ENCODE results near the gene PARD3B. TPM values are rescaled to one million over a fixed set of nuclear protein-coding genes. Genes with fewer than 3 reads are reported as not detected.

The PARD3B gene
- total and polyA plus RNA-seq, 2 of the 4 experiments (the other 2 are of a cell fraction): 3.3 to 15.6 TPM

DNA sequence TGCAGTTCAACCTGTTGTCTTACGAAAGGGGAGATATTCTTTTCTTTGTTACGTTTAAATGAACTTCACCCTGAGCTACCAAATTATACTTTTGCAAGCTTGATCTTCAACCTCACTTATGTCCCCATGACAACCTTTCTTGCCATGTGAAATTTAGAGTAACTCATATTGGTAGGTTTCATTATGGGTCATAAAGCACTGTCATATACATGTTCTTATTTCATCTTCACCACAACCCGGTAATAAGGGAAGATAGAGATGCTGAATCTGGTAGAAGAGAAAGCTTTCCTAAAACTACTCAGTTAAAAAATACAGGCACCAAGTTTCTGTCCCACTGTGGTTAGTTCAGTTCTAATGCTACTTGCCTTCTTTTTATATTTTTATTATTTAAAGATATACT, 928.5 kb downstream of the PARD3B start:
- CTCF ChIA-PET: interaction anchor here (1.3 to 1.4 kb wide), 2 partner anchors 10 to 203 kb away, joined by 3 read pairs; no protein-coding TSS in a partner anchor
- dilution Hi-C loops (cut with HindIII; ENCODE audit: low sequenced_read_pairs, unreplicated experiment): no loop called here
- in situ Hi-C loops (cut with MboI; ENCODE audit: low sequenced_read_pairs): no loop called here
- no peaks in the 10 kb centered on the region for H3K36me3 ChIP-seq (ENCODE audit: control insufficient read depth, insufficient read depth, low read length)
- H2BK15ac ChIP-seq (ENCODE audit: low read depth, low read length): no peak overlapping the region
- no peak overlapping the region for H4K5ac ChIP-seq (ENCODE audit: low read depth, low read length)
- DNase-seq (no peak), ATAC-seq (ENCODE audit: low read depth) (no peak)
- no peak overlapping the region for H4K8ac ChIP-seq (ENCODE audit: low read depth in 2 of 2, low read length in 2 of 2)
- no peak overlapping the region for H4K91ac ChIP-seq (ENCODE audit: insufficient read depth, low read depth, low read length)
- H3K27ac ChIP-seq (ENCODE audit: insufficient read depth, low read length): no peak overlapping the region
- H3K18ac ChIP-seq (ENCODE audit: low read depth, low read length): no peak overlapping the region
- 0 out of 4 replicates have a peak, but pooled peaks cover 0 to 4% of the 10 kb centered on the region in 2 experiments for H3K79me1 ChIP-seq (ENCODE audit: low read depth in 1 of 2, low read length in 2 of 2)
- H3K14ac ChIP-seq (replicated peaks; ENCODE audit: low read depth, low read length): no peak overlapping the region
- TF ChIP-seq, protein P1, sequence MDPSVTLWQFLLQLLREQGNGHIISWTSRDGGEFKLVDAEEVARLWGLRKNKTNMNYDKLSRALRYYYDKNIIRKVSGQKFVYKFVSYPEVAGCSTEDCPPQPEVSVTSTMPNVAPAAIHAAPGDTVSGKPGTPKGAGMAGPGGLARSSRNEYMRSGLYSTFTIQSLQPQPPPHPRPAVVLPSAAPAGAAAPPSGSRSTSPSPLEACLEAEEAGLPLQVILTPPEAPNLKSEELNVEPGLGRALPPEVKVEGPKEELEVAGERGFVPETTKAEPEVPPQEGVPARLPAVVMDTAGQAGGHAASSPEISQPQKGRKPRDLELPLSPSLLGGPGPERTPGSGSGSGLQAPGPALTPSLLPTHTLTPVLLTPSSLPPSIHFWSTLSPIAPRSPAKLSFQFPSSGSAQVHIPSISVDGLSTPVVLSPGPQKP (IDR thresholded peaks at IDR 0.05; ENCODE audit: borderline replicate concordance, low read depth, low read length): no peak
- no peak for TF ChIP-seq FOS (IDR thresholded peaks at IDR 0.05; ENCODE audit: low read depth, low read length)
- TF ChIP-seq POLR2A (IDR thresholded peaks at IDR 0.05; ENCODE audit: low read depth, low read length): no peak
- TF ChIP-seq NFE2L2 (IDR thresholded peaks at IDR 0.05; ENCODE audit: low read depth, low read length): no peak
- no peak for TF ChIP-seq RCOR1 (IDR thresholded peaks at IDR 0.05; ENCODE audit: insufficient replicate concordance, low read length)
- TF ChIP-seq, protein P2, sequence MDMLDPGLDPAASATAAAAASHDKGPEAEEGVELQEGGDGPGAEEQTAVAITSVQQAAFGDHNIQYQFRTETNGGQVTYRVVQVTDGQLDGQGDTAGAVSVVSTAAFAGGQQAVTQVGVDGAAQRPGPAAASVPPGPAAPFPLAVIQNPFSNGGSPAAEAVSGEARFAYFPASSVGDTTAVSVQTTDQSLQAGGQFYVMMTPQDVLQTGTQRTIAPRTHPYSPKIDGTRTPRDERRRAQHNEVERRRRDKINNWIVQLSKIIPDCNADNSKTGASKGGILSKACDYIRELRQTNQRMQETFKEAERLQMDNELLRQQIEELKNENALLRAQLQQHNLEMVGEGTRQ (IDR thresholded peaks at IDR 0.05; ENCODE audit: low read depth, low read length): no peak
- TF ChIP-seq CHD1 (IDR thresholded peaks at IDR 0.05; ENCODE audit: low read depth, low read length): no peak
- TF ChIP-seq RAD21 (IDR thresholded peaks at IDR 0.05; ENCODE audit: low read length): no peak
- no peak for TF ChIP-seq CEBPB (IDR thresholded peaks at IDR 0.05; ENCODE audit: low read depth, low read length)
- TF ChIP-seq RFX5 (IDR thresholded peaks at IDR 0.05; ENCODE audit: low read depth, low read length): no peak
- H2AFZ ChIP-seq (replicated peaks; ENCODE audit: low read length, poor library complexity): no peak overlapping the region
- BruUV-seq (replicated peaks): no TSS peak
- H3K23ac ChIP-seq (ENCODE audit: low read depth, low read length): no peak overlapping the region
- H3K9me3 ChIP-seq (ENCODE audit: control insufficient read depth, insufficient read depth, low read length): no peaks in the 10 kb centered on the region
- H4K20me1 ChIP-seq (ENCODE audit: insufficient read depth, low read length): no peaks in the 10 kb centered on the region
- no peak overlapping the region for H3K4me2 ChIP-seq (ENCODE audit: low read depth, low read length)
- H3K4me3 ChIP-seq (ENCODE audit: insufficient read depth, low read depth, low read length): no peak overlapping the region
- H3K4me1 ChIP-seq (ENCODE audit: control insufficient read depth, insufficient read depth, low read length): peaks cover 4% of the 10 kb centered on the region
- H2AK5ac ChIP-seq (ENCODE audit: low read depth, low read length): no peak overlapping the region
- H2BK20ac ChIP-seq (ENCODE audit: low read depth, low read length): no peak overlapping the region
- H2BK5ac ChIP-seq (ENCODE audit: low read depth, low read length, poor library complexity, severe bottlenecking): no peak overlapping the region
- no peaks in the 10 kb centered on the region; the same call in 1 of the 2 replicates for H3K9me1 ChIP-seq (ENCODE audit: insufficient read depth, low read length)
- no CpG with 5 or more reads among the region's 3 CpGs for WGBS, 2 experiments (ENCODE audit: extremely low coverage in 2 of 2, insufficient read length in 1 of 2)
- H3K27me3 ChIP-seq (ENCODE audit: control insufficient read depth, insufficient read depth, low read length): no peaks in the 10 kb centered on the region
- H3K9ac ChIP-seq (ENCODE audit: low read depth, low read length): no peak overlapping the region
- no peak overlapping the region for H3K56ac ChIP-seq (ENCODE audit: extremely low read depth, insufficient read depth, low read length)
- no peak overlapping the region for H3K4ac ChIP-seq (ENCODE audit: low read depth, low read length)
- no peak overlapping the region for H2AK9ac ChIP-seq (replicated peaks; ENCODE audit: low read depth, low read length, poor library complexity)
- H2BK120ac ChIP-seq (ENCODE audit: low read depth, low read length): no peak overlapping the region
- POLR2A ChIA-PET (ENCODE audit: unreplicated experiment): no interaction called here
- intact Hi-C loops (cut with micrococcal nuclease): no loop called here
